ENCODE data around the gene CCDC9. TPM values are rescaled to one million over a fixed set of nuclear protein-coding genes. Genes with fewer than 3 reads are reported as not detected.
A peak's percentile ranks its signal among the peaks of the same experiment; 100 is the strongest.
"Not testable (repeated sequence)": the region's sequence is repeated elsewhere in the genome, so short reads cannot be mapped to it uniquely, and the experiment has no call there.

Gene CCDC9
- total RNA-seq, 1 donor from 2014 or later, result 49.2 TPM

DNA sequence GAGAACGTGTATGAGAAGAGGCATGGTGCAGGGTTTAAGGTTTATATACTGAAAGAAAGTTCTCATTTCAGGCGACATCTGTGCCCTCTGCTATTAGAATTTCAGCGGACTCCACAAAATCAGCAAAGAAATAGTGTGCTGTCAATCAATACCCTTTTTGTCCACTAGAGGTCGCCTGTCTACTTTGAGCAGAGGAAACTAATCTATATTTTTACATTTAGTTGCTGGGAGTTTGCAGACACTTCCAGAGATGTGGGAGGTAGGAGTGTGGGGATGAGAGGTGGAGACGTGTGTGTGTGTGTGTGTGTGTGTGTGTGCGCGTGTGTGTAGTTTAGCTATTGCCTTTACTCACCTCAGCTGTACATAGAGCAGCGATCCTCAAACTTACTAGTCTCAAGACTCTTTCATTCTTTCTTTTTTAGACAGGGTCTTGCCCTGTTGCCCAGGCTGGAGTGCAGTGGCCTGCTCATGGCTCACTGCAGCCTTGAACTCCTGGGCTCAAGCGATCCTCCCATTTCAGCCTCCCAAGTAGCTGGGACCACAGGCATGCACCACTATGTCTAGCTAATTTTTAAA is 28.1 kb downstream of the CCDC9 start:
- no peak overlapping the region for H3K27ac Mint-ChIP-seq
- H3K36me3 Mint-ChIP-seq, result no peaks in the 10 kb centered on the region

DNA sequence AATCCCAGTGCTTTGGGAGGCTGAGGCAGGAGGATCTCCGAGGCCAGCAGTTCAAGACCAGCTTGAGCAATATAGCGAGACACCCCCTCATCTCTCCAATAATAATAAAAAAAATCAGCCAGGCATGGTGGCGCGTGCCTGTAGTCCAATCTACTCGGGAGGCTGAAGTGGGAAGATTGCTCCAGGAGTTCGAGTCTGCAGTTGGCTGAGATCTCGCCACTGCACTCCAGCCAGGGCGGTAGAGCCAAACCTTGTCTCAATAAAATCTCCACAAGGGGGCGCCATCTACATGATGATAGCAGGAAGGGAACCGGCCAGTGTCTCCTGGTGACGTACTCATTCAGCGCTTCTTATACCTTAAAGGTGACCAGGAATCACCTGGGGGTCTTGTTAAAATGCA is 39.7 kb downstream of the CCDC9 start:
- H3K36me3 Mint-ChIP-seq, result no peaks in the 10 kb centered on the region
- peak; percentile 64 to 76 for DNase-seq (ENCODE audit: low spot score in 2 of 2, unreplicated experiment in 2 of 2)
- H3K27me3 Mint-ChIP-seq (ENCODE audit: low read depth), result no peaks in the 10 kb centered on the region
- no peaks in the 10 kb centered on the region for H3K9me3 Mint-ChIP-seq
- H3K4me3 Mint-ChIP-seq, result no peak overlapping the region
- TF ChIP-seq, protein P1, sequence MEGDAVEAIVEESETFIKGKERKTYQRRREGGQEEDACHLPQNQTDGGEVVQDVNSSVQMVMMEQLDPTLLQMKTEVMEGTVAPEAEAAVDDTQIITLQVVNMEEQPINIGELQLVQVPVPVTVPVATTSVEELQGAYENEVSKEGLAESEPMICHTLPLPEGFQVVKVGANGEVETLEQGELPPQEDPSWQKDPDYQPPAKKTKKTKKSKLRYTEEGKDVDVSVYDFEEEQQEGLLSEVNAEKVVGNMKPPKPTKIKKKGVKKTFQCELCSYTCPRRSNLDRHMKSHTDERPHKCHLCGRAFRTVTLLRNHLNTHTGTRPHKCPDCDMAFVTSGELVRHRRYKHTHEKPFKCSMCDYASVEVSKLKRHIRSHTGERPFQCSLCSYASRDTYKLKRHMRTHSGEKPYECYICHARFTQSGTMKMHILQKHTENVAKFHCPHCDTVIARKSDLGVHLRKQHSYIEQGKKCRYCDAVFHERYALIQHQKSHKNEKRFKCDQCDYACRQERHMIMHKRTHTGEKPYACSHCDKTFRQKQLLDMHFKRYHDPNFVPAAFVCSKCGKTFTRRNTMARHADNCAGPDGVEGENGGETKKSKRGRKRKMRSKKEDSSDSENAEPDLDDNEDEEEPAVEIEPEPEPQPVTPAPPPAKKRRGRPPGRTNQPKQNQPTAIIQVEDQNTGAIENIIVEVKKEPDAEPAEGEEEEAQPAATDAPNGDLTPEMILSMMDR (IDR thresholded peaks at IDR 0.05; ENCODE audit: unreplicated experiment), result peak; percentile 84
- H3K27ac Mint-ChIP-seq, result no peak overlapping the region
- H3K4me1 Mint-ChIP-seq, result no peaks in the 10 kb centered on the region

More for the DNA sequence above, 28.1 kb downstream of the CCDC9 start:
- H3K27me3 Mint-ChIP-seq (ENCODE audit: low read depth), result no peaks in the 10 kb centered on the region
- no peak overlapping the region for H3K4me3 Mint-ChIP-seq
- TF ChIP-seq, protein P1 (IDR thresholded peaks at IDR 0.05; ENCODE audit: unreplicated experiment), result peak; percentile 90
- DNase-seq (ENCODE audit: low spot score in 2 of 2, unreplicated experiment in 2 of 2), result no peak
- no peaks in the 10 kb centered on the region for H3K9me3 Mint-ChIP-seq
- peaks cover 10% of the 10 kb centered on the region for H3K4me1 Mint-ChIP-seq

DNA sequence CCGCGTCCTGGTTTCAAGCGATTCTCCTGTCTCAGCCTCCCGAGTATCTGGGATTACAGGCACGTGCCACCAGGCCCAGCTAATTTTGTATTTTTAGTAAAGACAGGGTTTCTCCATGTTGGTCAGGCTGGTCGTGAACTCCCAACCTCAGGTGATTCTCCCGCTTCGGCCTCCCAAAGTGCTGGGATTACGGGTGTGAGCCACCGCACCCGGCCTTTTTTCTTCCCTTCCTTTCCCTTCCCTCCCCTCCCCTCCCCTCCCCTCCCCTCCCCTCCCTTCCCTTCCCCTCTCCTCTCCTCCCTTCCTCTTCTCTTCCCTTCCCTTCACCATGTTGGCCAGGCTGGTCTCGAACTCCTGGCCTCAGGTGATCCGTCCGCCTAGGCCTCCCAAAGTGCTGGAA is 44.5 kb downstream of the CCDC9 start:
- H3K27me3 Mint-ChIP-seq (ENCODE audit: low read depth); DNase-seq (ENCODE audit: low spot score in 2 of 2, unreplicated experiment in 2 of 2); H3K4me3 Mint-ChIP-seq; H3K9me3 Mint-ChIP-seq; H3K36me3 Mint-ChIP-seq; H3K27ac Mint-ChIP-seq; H3K4me1 Mint-ChIP-seq: not testable (repeated sequence)

DNA sequence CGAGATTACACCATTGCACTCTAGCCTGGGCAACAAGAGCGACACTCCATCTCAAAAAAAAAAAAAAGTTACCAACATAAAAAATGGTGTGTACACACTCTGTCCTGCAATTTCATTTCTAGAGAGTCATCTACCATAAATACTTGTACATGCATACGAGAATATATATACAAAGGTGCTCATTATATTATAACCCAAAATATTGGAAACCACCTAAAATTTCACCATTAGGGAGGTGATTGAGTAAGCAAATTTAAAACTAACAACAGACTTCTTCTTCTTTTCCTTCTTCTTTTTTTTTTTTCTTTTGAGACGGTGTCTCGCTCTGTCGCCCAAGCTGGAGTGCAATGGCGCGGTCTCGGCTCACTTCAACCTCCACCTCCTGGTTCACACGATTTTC is 45.9 kb downstream of the CCDC9 start:
- no peaks in the 10 kb centered on the region for H3K9me3 Mint-ChIP-seq
- H3K36me3 Mint-ChIP-seq, result no peaks in the 10 kb centered on the region
- no peak for DNase-seq (ENCODE audit: low spot score in 2 of 2, unreplicated experiment in 2 of 2)
- H3K4me1 Mint-ChIP-seq, result peaks cover 5% of the 10 kb centered on the region
- H3K27ac Mint-ChIP-seq, result no peak overlapping the region
- peaks cover 1% of the 10 kb centered on the region for H3K27me3 Mint-ChIP-seq (ENCODE audit: low read depth)
- TF ChIP-seq, protein P1 (IDR thresholded peaks at IDR 0.05; ENCODE audit: unreplicated experiment), result no peak
- no peak overlapping the region for H3K4me3 Mint-ChIP-seq

DNA sequence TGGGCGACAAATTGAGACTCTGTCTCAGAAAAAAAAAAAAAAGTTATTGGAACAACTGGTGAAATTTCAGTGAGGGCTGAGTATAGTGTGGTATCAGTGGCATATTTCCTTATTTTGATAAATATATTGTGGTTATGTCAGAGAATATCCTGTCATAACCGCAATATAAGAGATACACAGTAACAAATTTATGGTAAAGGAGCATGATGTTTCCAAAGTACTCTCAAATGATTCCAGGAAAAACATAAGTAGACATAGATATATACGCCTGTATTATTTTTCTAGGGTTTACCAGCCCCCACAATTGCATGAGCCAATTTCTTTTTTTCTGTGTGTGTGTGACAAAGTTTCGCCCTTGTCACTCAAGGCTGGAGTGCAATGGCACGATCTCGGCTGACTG is 47.6 kb downstream of the CCDC9 start:
- H3K4me3 Mint-ChIP-seq, result no peak overlapping the region
- H3K9me3 Mint-ChIP-seq, result no peaks in the 10 kb centered on the region
- peaks cover 1% of the 10 kb centered on the region for H3K27me3 Mint-ChIP-seq (ENCODE audit: low read depth)
- H3K36me3 Mint-ChIP-seq, result no peaks in the 10 kb centered on the region
- no peak overlapping the region for H3K27ac Mint-ChIP-seq
- DNase-seq (ENCODE audit: low spot score in 2 of 2, unreplicated experiment in 2 of 2), result no peak
- TF ChIP-seq, protein P1 (IDR thresholded peaks at IDR 0.05; ENCODE audit: unreplicated experiment), result no peak
- H3K4me1 Mint-ChIP-seq, result peaks cover 5% of the 10 kb centered on the region

DNA sequence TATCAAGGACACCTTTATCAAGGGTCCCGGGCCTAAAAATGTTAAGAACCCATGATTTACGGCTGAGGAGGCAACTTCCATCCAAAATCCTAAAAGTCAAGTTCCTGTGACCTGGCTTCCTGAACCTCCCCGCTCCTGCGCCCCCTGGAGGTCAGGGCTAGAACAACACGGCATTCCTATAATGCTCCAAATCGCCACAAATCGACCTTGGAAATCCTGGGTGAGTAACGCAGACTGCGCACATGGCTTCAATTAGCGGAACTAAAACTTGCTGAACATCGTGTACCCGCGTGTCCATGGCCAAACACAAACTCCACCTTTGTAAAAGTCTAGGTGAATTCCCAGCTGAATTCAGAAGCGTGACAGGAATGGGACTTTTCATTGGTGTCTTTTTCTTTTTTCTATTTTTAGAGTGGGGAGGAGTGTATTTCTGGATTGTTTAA is 49.0 kb downstream of the CCDC9 start:
- no peaks in the 10 kb centered on the region for H3K36me3 Mint-ChIP-seq
- TF ChIP-seq, protein P1 (IDR thresholded peaks at IDR 0.05; ENCODE audit: unreplicated experiment), result peak; percentile 98
- no peak overlapping the region for H3K27ac Mint-ChIP-seq
- H3K9me3 Mint-ChIP-seq, result no peaks in the 10 kb centered on the region
- peaks cover 1% of the 10 kb centered on the region for H3K27me3 Mint-ChIP-seq (ENCODE audit: low read depth)
- peaks cover 6% of the 10 kb centered on the region for H3K4me1 Mint-ChIP-seq
- H3K4me3 Mint-ChIP-seq, result no peak overlapping the region
- peak; percentile 44 to 79 for DNase-seq (ENCODE audit: low spot score in 2 of 2, unreplicated experiment in 2 of 2)
